GM21619 (cell line): Measurements from ENCODE around the gene GNB2.

ENCODE experiments used
- ATAC-seq: cut with Tn5 transposase; IDR thresholded peaks from one replicate; pipeline ENCODE4 v1.9.1; 2021; ENCODE audit not compliant: unreplicated experiment

Gene GNB2

DNA sequence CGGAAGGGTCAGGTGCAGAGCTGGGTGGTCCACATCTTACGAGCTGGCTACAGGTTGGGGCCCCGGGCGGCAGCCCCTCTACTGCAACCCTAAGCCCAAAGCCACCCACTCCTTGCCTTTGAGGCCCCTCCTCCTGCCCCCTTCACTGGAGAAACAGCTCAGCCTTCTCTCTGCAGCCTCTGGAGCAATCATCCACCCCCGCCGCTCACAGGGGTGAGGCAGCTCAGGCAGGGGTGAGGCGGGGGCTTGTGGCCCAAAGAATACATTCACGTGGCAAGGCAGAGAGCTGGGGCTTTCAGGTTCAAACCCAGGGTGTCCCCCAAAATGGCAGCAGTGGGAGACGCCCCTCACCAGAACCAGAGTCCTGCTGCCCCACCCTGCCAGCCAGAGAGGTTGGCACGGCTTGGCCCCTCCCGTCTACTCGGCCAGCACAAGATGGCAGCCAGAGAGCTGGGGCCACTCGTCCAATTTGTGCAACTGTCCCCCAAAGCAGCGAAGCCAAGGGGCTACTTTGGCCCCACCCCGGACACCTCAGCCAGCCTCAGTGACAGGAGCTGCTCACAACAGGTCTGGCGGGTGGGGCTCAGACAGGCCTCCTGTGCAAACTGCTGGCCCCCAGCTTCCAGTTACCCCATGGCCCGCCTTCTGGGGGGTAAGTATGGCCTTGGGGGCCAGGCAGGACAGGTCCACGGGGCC is 7.2 kb downstream of the GNB2 start:
- ATAC-seq, result no peak

DNA sequence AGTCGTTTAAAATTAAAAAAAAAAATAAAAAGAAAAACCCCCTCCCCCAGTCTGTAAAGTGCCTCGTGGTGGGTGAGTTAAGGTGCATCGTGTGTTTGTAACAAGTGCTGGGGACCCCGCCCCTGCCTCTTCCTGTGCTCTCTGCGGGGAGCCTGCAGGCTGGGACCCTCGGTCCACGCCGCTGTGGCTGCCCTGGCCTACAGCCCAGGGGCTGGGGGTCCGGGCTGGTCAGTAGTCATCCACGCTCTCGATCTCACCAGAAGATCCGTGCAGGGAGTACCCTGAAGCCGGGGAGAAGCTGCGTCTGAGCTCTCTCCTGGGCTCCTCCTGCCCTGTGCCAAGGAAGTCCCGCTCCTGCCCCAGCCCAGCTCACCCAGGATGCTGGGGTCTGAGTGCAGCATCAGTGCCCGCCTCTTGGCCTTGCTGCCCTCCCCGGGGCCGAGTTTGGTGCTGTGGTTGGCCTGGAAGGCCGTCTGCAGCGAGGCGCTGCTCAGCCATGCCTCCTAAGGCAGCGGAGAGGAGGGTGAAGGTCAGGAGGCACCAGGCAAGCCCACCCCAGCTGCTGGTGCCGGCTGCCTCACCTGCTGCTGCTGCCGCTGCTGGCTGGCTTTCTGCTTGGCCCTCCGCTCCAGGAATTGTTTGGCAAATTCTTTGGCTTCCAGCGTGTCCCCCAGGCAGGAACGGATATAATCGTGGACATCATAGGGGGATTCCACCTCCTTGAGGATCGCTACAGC is 8.1 kb downstream of the GNB2 start:
- no peak for ATAC-seq

DNA sequence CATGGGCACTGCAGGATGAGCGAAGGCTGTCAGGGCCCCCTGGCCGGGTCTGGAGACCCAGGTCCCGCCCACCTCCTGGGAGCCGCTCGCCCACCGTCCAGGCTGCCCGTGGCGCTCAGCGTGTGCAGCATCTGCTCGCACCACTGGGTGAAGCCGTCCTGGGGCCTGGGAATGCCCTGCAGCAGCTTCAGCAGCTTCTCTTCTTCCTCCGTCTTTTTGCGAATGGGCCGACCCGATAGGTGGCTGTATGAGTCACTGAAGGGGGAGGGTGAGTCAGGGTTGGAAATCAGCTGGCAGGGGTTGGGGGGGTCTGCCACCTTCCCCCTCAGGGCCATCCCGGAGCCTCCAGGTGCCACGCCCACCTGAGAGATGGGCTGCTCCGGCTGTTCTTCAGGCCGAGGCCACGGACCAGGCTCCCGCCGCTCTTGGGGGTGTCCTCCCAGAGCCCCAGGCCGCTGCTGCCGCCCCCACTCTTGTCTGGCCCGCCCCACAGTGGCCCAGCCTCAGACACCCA is 8.7 kb downstream of the GNB2 start:
- ATAC-seq, result no peak

DNA sequence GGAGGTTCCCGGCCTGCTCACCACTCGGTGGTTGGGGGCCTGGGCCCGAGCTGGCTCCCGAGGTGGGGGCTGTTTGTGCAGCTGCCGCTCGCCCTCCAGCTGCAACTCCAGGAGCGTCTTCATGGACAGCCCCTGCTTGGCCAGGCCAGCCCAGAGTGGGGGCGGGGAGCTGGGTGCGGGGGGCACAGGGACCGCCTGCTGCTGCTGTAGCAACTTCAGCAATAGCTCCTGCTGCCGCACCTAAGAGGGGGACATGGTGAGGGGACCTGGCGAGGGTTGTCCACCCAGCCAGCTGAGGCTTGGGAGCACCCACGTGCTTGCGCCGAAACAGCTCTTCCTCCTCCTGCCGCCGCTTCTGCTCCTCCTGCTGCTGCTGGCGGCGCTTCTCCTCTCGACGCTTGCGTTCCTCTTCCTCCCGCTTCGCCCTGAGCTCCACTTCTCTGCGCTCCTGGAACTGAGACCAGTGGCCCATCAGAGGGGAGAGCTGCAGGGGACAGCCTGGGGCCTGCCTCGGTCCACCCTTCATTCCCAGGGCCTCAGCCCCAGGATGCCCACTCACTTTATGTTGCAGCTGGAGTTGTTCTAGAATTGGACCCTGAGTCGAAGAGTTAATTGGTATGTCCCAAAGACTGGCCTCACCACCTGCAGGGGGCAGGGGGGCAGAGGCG is 9.6 kb downstream of the GNB2 start:
- no peak for ATAC-seq

DNA sequence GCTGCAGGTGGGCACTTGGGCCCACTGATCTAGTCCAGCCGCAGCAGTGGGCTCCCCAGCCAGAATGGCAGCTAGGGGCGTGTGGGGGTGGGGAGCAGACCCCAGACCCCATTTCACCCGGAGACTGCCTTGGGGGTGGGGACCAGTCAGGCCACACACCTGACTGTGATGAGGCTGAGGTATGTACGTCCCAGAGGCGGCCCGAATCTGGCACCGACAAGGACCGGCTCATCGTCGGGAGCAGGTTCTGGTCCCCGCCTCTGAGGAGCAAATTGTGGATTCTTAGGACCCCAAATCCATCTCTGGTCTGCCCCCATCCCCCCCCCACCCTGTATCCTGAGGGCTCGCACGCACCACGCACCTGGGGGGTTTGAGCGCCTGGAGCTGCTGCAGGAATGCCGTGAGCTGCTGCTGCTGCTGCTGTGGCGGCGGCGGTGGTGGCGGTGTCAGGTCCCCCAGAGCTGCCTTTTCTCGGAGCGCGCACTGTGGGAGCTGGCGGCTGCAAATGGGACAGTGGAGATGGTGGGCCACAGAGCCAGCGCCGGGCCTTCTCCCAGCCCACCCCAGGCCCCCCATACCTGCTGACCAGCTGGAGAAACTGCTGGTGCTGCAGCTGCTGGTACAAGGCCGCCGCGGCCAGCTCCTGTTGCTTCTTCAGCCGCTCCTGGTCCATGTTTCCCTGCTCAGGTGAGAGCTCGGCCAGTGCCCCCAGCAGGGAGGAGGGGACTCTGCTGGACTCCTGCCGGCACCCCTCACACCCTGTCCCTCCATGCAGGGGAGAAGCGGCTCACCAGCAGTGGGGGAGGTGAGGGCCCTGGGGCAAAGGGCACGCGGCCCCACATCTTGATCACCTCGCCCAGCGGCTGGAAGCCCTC is 10.4 kb downstream of the GNB2 start:
- ATAC-seq, result no peak

DNA sequence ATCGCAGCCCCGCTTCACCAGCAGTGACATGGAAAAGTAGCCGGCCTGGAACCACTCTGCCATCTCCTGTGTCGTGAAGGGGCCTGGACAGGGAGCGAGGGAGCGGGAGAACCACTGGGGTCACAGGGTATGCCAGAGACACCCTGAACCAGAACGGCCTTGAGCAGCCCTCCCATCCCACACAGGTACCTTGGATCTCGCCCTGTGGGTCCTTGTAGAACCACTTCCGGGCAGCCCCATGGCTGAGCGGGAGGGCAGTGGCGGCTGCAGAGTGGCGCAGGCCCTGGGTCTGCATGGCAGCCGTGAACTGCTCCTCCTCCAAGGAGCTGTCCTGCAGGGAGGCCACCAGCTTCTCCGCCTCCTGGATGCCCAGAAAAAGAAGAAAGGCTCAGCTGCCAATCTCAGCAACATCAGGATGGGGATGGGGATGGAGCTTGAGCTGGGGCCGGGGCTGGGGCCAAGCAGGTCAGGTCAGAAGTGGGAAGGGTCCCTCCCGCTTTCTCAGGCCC is 11.0 kb downstream of the GNB2 start:
- no peak for ATAC-seq

DNA sequence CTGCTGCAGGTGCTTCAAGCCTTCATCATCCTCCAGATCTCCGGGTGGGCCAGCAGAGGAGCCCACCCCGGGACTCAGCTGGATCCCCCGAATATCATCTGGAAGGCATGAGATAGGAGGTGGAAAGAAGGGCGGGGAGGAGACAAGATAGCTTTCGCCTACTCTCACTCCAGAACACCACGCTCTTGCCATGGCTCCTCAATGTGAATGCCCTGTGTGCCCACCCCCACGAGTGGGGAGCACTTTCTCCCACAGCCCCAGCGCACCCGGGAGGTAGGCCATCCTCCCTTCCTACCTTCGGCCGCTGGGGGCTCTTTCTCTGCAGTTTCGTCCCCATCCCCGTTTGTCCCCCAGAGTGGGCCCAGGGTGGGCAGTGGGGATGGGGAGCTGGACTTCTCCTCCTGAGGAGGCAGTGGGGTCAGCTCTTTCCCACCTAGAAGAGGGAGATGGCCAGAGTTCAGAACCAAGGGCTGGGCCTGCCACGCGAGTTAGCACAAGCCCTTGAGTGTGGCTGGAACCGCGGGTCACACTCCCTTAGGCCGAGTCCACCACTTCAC is 11.6 kb downstream of the GNB2 start:
- no peak for ATAC-seq

DNA sequence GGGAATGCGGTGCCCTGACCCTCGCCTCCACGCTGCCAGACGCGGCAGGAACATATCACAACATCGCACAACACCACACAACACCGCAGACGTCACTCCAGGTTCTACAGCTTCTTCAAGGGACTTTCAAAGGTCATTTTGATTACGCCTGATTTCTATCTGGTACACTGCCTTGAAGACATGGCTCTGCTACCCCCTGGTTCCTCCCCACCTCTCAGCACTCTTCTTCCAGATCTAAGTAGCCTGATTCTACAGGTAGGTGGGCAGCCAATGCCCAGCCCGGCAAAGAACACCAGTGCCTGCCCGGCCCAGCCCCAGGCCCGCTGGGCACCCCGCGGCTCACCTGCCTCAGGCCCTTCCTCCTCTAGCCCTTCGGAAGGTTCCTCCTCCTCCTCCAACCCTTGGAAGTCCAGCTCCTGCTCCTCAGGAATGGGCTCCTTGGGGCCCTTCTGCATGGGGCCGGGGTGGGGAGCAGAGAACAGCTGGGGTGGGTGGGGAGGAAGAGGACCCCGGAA is 12.1 kb downstream of the GNB2 start:
- ATAC-seq, result no peak

DNA sequence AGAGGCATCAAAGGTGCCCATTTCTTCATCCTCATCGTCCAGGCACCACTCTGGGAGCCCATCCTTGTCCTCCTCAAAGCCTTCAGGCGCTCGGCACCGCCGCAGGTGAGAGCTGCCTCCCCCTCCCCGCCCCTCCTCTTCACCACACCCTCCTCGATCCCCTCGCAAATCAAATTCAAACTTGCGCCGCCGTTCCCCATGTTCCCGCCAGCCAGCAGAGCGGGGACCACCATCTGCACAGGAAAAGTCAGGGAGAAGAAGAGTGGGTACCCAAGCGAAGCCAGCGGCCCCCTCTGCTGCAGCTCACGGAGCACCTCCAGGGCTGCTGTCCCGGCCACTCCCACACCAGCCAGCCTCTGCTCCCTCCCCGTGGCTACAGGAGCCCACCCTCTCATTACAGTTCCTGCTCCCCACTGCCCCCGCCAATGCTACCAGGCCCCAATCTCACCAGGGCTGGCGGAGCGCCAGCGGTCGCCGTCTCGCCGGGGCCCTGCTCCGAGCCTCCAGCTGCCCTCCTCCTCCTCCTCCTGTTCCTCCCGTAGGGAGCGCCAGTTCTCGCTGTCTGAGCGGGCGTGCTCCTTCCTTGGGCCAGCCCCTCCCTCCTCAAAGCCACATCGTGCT is 12.8 kb downstream of the GNB2 start:
- no peak for ATAC-seq

DNA sequence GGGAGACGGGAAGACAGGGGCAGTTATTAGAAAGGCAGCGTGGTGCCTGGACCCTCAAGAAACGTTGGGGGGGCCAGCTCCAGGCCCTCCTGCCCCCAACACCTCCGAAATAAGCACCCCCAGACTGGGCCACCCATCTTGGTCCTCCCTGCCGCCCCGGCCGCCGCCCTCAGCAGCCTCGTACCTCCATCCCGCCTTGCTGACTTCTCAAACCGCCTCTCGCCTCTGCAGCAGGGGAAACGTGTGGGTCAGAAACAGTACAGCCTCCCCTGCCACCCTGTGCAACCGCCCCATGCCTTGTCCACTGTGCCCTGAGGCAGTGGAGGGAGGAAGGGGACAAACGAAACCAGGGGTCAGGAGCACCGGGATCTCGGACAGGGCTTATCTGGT is 13.3 kb downstream of the GNB2 start:
- ATAC-seq, result no peak

DNA sequence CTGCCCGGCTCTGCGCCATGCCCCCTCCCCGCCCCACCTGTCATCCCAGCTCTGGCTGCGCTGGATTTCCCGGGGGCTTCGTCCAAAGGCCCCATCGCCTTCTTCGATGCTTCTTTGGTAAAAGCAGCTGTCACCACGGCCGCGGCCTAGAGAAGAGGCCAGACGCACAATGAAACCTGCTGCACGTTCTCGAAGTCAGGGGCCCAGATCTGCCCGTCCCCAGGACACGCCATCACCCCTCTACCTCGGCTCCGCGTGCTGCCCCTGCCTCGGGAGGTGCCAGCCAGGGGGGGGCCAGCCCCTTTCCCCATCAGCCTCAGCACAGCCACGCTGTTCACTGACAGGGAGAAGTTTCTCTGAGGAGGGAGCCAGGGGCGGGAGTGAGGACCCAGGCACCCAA is 13.7 kb downstream of the GNB2 start:
- ATAC-seq, result no peak

DNA sequence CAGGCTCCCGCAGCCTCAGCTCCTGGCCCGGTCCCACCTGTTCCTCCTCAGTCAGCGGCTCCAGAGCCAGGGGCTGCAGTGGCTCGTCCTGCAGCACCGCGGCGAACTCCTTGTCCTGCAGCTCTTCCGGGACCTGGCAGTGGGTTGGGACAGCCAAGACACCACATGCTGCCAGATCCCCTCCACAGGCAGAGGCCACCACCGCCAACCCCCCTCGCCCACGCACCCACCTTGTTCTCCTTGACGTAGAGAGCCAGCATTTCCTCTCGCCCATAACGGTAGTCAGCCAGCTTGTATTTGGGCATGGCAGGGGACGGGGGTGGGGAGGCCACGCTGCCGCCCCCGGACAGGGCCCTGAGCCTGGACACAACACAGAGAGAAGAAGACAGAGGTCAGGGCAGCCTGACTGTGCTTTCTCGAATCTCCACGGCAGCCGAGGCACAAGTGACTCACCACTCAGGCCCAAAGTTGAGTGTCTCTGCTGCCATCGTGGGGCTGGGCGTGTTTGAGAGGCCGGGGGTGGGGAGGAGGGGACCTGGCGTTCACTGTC is 14.3 kb downstream of the GNB2 start:
- no peak for ATAC-seq

DNA sequence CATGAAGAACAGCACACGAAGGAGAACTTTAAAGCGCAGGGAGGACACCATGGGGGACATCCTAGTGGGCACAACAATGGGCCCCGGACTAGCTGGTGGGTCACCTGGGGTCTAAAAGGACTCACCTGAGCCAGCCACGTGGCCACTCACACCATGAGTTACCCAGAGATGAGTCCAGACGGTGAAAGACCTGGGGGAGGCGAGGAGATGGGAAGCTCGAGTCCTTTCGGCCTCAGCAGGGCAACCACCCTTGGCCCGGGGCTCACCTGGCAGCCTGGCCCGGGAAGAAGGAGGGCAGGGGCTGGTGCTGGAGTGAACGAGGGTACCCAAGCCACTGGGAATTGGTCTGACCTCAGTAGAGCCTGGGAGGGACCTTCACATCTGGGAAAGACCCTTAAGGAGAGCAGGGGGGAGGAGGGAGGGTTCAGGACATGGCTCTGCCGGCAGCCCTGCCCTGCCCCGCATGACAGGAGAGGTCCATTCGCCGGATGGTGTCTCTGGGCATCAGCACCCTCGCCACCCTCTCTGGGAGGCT is 14.9 kb downstream of the GNB2 start:
- no peak for ATAC-seq

DNA sequence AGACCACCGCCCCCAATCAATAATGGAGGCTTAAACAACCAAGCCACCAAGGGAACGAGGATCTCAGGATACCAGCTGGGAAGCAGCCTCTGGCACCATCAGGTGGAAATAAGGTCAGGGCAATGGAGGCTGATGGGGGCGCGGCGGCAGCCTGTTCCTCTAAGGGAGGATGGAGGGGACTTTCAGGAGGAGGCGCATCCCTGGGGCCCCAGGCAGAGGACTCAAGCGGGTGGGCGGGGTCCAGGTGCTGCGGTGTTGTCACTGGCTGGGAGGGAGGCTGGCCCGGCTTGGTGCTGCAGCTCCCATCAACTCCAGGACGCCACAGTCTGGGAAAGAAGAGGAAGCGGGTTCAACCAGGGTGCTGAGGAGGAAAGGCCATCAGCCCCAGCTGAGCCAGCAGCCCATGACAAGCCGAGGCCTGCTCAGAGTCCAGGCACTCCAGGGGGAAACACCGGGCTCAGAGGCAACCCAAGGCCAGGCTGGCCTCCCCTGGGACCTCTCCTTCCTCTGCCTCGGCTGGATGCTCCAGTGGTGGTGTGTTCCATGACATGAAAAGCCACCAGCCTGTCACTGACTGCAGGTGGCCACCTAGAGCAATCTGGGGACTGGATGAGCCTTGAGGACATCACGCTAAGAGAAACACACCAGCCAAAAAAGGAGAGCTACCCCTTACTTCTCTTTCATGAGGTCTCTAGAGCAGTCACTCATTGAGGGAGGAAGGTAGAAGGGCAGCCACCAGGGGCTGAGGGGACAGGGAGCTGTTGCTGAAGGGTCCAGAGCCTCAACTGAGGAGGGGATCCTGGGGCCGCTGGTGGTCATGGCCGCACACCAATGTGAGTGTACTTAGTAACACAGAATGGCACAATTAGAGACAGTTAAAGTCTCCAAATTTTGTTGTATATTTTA is 15.9 kb downstream of the GNB2 start:
- ATAC-seq, result no peak

DNA sequence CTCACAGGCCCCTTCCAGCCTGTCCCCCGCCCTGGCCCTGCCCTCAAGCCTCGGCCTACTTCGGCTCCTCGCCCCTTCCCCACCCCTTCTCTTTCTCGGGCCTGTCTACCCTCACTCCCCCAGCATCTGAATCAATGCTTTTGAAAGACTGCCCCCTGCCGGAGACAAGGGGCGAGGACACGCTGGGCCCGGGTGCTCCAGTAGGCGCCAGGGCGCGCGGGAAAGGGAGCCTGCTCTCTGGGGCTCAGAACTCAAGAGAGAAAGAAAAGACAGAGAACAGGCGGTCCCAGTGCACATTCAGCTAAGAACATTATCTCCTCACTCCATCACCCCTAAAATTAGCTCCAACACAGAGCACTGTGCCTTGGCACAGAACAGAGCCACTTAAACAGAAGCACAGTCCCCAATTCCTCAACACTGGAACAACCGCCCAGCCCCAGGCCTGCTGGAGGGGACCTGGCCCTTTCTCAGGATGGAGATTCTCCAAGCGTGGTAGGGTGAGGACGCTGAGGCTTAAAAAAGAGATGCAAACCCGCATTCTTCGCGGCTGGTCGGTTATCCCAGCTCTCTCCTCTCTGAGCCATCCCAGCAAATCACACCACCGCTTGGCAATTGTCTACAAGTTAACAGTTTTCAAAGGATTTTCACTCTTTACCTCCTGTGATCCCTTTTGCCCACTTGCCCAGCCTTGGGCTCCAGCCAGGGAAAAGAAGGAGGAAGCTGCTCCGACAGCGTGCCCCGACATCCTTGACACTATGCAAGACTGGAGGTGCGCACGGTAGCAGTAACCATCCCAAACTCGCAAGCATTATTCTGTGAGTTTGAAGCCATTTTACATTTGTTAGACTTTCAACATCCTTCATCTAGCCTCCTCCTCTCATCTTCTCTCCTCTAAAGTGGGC is 18.4 kb downstream of the GNB2 start:
- ATAC-seq, result no peak

DNA sequence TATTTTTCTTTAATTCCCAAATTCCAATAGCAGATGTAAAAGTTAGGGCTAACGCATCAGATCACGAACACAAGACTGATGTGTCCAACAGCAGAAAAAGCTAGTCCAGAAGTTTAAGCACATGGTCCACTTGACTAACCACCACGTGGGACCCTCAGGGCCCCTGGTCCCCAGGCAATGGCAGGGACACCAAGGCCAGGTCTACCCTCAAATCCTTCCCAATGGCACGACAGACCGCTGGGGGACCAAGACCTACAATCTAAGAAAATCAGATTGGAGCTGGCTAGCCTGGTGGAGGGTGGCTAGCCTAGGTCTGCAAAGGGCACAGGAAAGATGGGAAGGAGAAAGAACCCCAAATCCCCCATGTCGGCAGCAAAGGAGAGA is 19.0 kb downstream of the GNB2 start:
- no peak for ATAC-seq
